ENCODE data around the gene WBP11.

- TF ChIP-seq EZH2 (IDR thresholded peaks at IDR 0.05; ENCODE audit: low read length, unreplicated experiment) (no peak), EZH2phosphoT487 (IDR thresholded peaks at IDR 0.05; ENCODE audit: borderline replicate concordance, low read length) (no peak)
- TF ChIP-seq, protein P1, sequence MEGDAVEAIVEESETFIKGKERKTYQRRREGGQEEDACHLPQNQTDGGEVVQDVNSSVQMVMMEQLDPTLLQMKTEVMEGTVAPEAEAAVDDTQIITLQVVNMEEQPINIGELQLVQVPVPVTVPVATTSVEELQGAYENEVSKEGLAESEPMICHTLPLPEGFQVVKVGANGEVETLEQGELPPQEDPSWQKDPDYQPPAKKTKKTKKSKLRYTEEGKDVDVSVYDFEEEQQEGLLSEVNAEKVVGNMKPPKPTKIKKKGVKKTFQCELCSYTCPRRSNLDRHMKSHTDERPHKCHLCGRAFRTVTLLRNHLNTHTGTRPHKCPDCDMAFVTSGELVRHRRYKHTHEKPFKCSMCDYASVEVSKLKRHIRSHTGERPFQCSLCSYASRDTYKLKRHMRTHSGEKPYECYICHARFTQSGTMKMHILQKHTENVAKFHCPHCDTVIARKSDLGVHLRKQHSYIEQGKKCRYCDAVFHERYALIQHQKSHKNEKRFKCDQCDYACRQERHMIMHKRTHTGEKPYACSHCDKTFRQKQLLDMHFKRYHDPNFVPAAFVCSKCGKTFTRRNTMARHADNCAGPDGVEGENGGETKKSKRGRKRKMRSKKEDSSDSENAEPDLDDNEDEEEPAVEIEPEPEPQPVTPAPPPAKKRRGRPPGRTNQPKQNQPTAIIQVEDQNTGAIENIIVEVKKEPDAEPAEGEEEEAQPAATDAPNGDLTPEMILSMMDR (conservative IDR thresholded peaks at IDR 0.05; ENCODE audit: low read depth, low read length) = no peak
Observed at GRCh38 chr12:14802721-14803010, 612 bp downstream of the WBP11 start.
